GM12892 (cell line): ENCODE measurements around the gene SMYD3.

ENCODE experiments used
- POLR2A ChIP-seq: IDR thresholded peaks from 2 replicates; pipeline ENCODE4 v1.6.1; 2011; ENCODE audit warnings: low read depth, low read length, control low read depth
- TAF1 ChIP-seq: IDR thresholded peaks from 2 replicates; pipeline ENCODE4 v1.6.1; 2011; ENCODE audit warnings: low read depth, mild to moderate bottlenecking, control low read depth, low read length, borderline replicate concordance

DNA sequence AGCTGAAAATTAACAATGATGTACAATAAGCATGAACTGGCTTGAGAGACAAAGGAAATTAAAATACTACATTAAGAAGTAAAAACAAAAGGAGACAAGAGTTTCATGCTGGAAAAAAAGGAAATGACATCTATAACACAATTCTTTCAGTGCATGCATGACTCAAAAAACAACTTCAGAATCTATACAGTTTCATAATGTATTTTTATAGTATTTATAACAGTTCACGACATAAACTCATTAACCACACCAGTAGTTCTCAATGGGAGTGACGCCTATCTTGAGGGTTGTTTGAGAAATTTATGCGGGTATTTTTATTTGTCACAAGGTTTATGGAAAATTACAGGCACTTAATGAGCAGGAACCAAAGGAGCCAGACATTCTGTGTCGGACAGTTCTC is 168.5 kb downstream of the SMYD3 start:
- TF ChIP-seq POLR2A (no peak), TAF1 (no peak)
